H9 (cell line): ENCODE measurements around the gene FOXP2. TPM values are rescaled to one million over a fixed set of nuclear protein-coding genes. Genes with fewer than 3 reads are reported as not detected.

Source experiments
- DNase-seq: peaks from one replicate; pipeline ENCODE4 v3.0.0-alpha.2; 2017
- H2AFZ ChIP-seq: one replicate; pipeline ENCODE4 v1.6.1; 2013; ENCODE audit warnings: mild to moderate bottlenecking, low read length, control low read depth, moderate library complexity
- H2AK5ac ChIP-seq: 2 replicates; pipeline ENCODE4 v1.6.1; 2013; ENCODE audit warnings: low read length, control low read depth, mixed read lengths; ENCODE audit not compliant: insufficient read length
- H2BK120ac ChIP-seq: one replicate; pipeline ENCODE4 v1.6.1; 2013; ENCODE audit warnings: low read depth, mild to moderate bottlenecking, low read length, control low read depth, inconsistent platforms; ENCODE audit not compliant: poor library complexity, severe bottlenecking
- H2BK12ac ChIP-seq: 2 replicates; pipeline ENCODE4 v1.6.1; 2013; ENCODE audit warnings: low read length, control low read depth, mixed read lengths, low read depth; ENCODE audit not compliant: insufficient read length
- H2BK15ac ChIP-seq: 2 replicates; pipeline ENCODE4 v1.6.1; 2013; ENCODE audit warnings: low read depth, low read length, control low read depth
- H2BK20ac ChIP-seq: one replicate; pipeline ENCODE4 v1.6.1; 2013; ENCODE audit warnings: low read depth, mild to moderate bottlenecking, low read length, control low read depth, inconsistent platforms; ENCODE audit not compliant: poor library complexity, severe bottlenecking
- H2BK5ac ChIP-seq: 2 replicates; pipeline ENCODE4 v1.6.1; 2013; ENCODE audit warnings: low read length, control low read depth, mixed read lengths; ENCODE audit not compliant: insufficient read length
- H3K14ac ChIP-seq: 2 replicates; pipeline ENCODE4 v1.6.1; 2013; ENCODE audit warnings: low read length, control low read depth; ENCODE audit not compliant: insufficient read depth
- H3K18ac ChIP-seq: 2 replicates; pipeline ENCODE4 v1.6.1; 2013; ENCODE audit warnings: low read depth, mild to moderate bottlenecking, mixed read lengths, low read length, control low read depth; ENCODE audit not compliant: insufficient read length
- H3K23ac ChIP-seq: 2 replicates; pipeline ENCODE4 v1.6.1; 2013; ENCODE audit warnings: low read length, control low read depth, mixed read lengths, low read depth; ENCODE audit not compliant: insufficient read length
- H3K23me2 ChIP-seq: 2 replicates; pipeline ENCODE4 v1.6.1; 2013; ENCODE audit warnings: low read depth, mild to moderate bottlenecking, mixed read lengths, low read length, control low read depth; ENCODE audit not compliant: insufficient read length, poor library complexity, severe bottlenecking
- H3K27ac ChIP-seq: 2 replicates; pipeline ENCODE4 v1.5.1; 2013; ENCODE audit warnings: low read length, control low read depth, mixed read lengths, low read depth; ENCODE audit not compliant: insufficient read length
- H3K27me3 ChIP-seq: 2 replicates; pipeline ENCODE4 v1.6.1; 2013; ENCODE audit warnings: low read length, control low read depth, inconsistent platforms; ENCODE audit not compliant: insufficient read depth
- H3K4ac ChIP-seq: 2 replicates; pipeline ENCODE4 v1.6.1; 2013; ENCODE audit warnings: low read depth, mild to moderate bottlenecking, control low read depth, inconsistent platforms, low read length, moderate library complexity
- H3K4me1 ChIP-seq: 2 replicates; pipeline ENCODE4 v1.6.1; 2013; ENCODE audit warnings: low read length, control low read depth, inconsistent platforms; ENCODE audit not compliant: insufficient read depth
- H3K4me2 ChIP-seq: 2 replicates; pipeline ENCODE4 v1.6.1; 2013; ENCODE audit warnings: low read length, control low read depth, mixed read lengths; ENCODE audit not compliant: insufficient read length, insufficient read depth
- H3K56ac ChIP-seq: 2 replicates; pipeline ENCODE4 v1.6.1; 2013; ENCODE audit warnings: low read depth, mild to moderate bottlenecking, mixed read lengths, low read length, control low read depth; ENCODE audit not compliant: insufficient read length
- H3K79me1 ChIP-seq: 2 replicates; pipeline ENCODE4 v1.6.1; 2013; ENCODE audit warnings: low read depth, mild to moderate bottlenecking, moderate library complexity, low read length, control low read depth, inconsistent platforms; ENCODE audit not compliant: insufficient read depth, poor library complexity, severe bottlenecking
- H3K79me2 ChIP-seq: 2 replicates; pipeline ENCODE4 v1.6.1; 2013; ENCODE audit warnings: low read length, control low read depth, inconsistent platforms; ENCODE audit not compliant: insufficient read depth
- H3K9ac ChIP-seq: 2 replicates; pipeline ENCODE4 v1.6.1; 2013; ENCODE audit warnings: low read length, control low read depth, mixed read lengths; ENCODE audit not compliant: insufficient read length; ENCODE audit errors: extremely low read depth
- H3K9me3 ChIP-seq: one replicate; pipeline ENCODE4 v1.6.1; 2013; ENCODE audit warnings: low read depth, low read length, inconsistent platforms; ENCODE audit not compliant: control insufficient read depth
- H3T11ph ChIP-seq: one replicate; pipeline ENCODE4 v1.6.1; 2013; ENCODE audit warnings: mild to moderate bottlenecking, low read length, control low read depth, inconsistent platforms
- H4K20me1 ChIP-seq: one replicate; pipeline ENCODE4 v1.6.1; 2013; ENCODE audit not compliant: control insufficient read depth, insufficient read length, insufficient read depth
- H4K5ac ChIP-seq: 2 replicates; pipeline ENCODE4 v1.6.1; 2013; ENCODE audit warnings: low read depth, mild to moderate bottlenecking, mixed read lengths, low read length, control low read depth; ENCODE audit not compliant: insufficient read length
- H4K8ac ChIP-seq: replicated peaks from 2 replicates; pipeline ENCODE4 v1.6.1; 2013; ENCODE audit warnings: low read length, control low read depth, mixed read lengths, low read depth; ENCODE audit not compliant: insufficient read length
- H4K91ac ChIP-seq: 2 replicates; pipeline ENCODE4 v1.6.1; 2013; ENCODE audit warnings: low read depth, mild to moderate bottlenecking, moderate library complexity, mixed read lengths, low read length, control low read depth; ENCODE audit not compliant: insufficient read length
- H3K27ac Mint-ChIP-seq, 3 experiments: 2 replicates in 2 of 3; 3 replicates in 1 of 3; pipeline ENCODE4 v1.8.0; 2020 to 2021; ENCODE audit warnings: mixed read lengths in 3 of 3, mild to moderate bottlenecking in 1 of 3, moderate library complexity in 1 of 3
- H3K27me3 Mint-ChIP-seq: 2 replicates; pipeline ENCODE4 v1.8.0; 2021; ENCODE audit warnings: low read depth, mild to moderate bottlenecking, moderate library complexity, mixed read lengths
- H3K36me3 Mint-ChIP-seq, 3 experiments: 2 replicates in 2 of 3; 3 replicates in 1 of 3; pipeline ENCODE4 v1.8.0; 2020 to 2021; ENCODE audit warnings: low read depth in 3 of 3, mixed read lengths in 3 of 3; ENCODE audit not compliant: insufficient read depth in 1 of 3
- H3K4me1 Mint-ChIP-seq, 2 experiments: 2 replicates each; pipeline ENCODE4 v1.8.0; 2020; ENCODE audit warnings: mixed read lengths in 2 of 2
- H3K4me3 Mint-ChIP-seq, 2 experiments: 2 replicates in 1 of 2; 3 replicates in 1 of 2; pipeline ENCODE4 v1.8.0; 2020 to 2021; ENCODE audit warnings: mild to moderate bottlenecking in 2 of 2, mixed read lengths in 2 of 2, moderate library complexity in 1 of 2
- H3K9me3 Mint-ChIP-seq, 2 experiments: 2 replicates in 1 of 2; 3 replicates in 1 of 2; pipeline ENCODE4 v1.8.0; 2020; ENCODE audit warnings: mild to moderate bottlenecking in 2 of 2, mixed read lengths in 2 of 2, moderate library complexity in 1 of 2
- CTCF ChIP-seq: fragments of 200-600 bp; sonication (generic); conservative IDR thresholded peaks from 3 replicates; pipeline ENCODE4 v1.8.0; 2021; ENCODE audit warnings: antibody characterized with exemption, mild to moderate bottlenecking
- WGBS: extraction: QIAGEN DNeasy Blood & Tissue Kit; methylation state at CpG from one replicate; pipeline ENCODE4 v1.1.7; 2013; ENCODE audit warnings: missing lambda C conversion rate, low lambda C conversion rate, mixed read lengths; ENCODE audit not compliant: insufficient read length; ENCODE audit errors: extremely low coverage; 5-methylcytosine and 5-hydroxymethylcytosine counted together
- total RNA-seq: library from RNA; stranded (reverse); gene quantifications from 2 replicates; pipeline ENCODE4 v1.2.1, GENCODE V29; 2021

The FOXP2 gene
- total RNA-seq, 1 experiment from 2014 or later: not detected

GRCh38 chr7:114740095-114740494 is 325.5 kb downstream of the FOXP2 start:
- H3T11ph ChIP-seq: no peak overlapping the region
- H3K9me3 ChIP-seq: no peaks in the 10 kb centered on the region
- no peaks in the 10 kb centered on the region for H3K4me1 Mint-ChIP-seq
- no peak overlapping the region for H4K8ac ChIP-seq
- TF ChIP-seq CTCF: no peak
- H3K27ac Mint-ChIP-seq: no peak overlapping the region
- H3K4me3 Mint-ChIP-seq: no peak overlapping the region
- H3K36me3 Mint-ChIP-seq: no peaks in the 10 kb centered on the region
- H3K4me2 ChIP-seq: no peak overlapping the region
- no peak overlapping the region for H3K9ac ChIP-seq
- no peak overlapping the region for H2AFZ ChIP-seq
- no peak overlapping the region for H4K5ac ChIP-seq
- no peak overlapping the region for H2BK5ac ChIP-seq
- H2BK15ac ChIP-seq: no peak overlapping the region
- H3K23me2 ChIP-seq: no peaks in the 10 kb centered on the region
- H3K9me3 Mint-ChIP-seq: no peaks in the 10 kb centered on the region
- H2AK5ac ChIP-seq: no peak overlapping the region
- no peak overlapping the region for H4K91ac ChIP-seq
- H2BK12ac ChIP-seq: no peak overlapping the region
- H3K4me1 ChIP-seq: no peaks in the 10 kb centered on the region
- no peaks in the 10 kb centered on the region for H3K27me3 Mint-ChIP-seq
- no peaks in the 10 kb centered on the region for H3K27me3 ChIP-seq
- no peak overlapping the region for H2BK20ac ChIP-seq
- H4K20me1 ChIP-seq: no peaks in the 10 kb centered on the region
- WGBS: no CpG with 5 or more reads among the region's 2 CpGs
- no peaks in the 10 kb centered on the region for H3K79me1 ChIP-seq
- no peak for DNase-seq
- no peak overlapping the region for H3K56ac ChIP-seq
- H3K4ac ChIP-seq: no peak overlapping the region
- no peak overlapping the region for H2BK120ac ChIP-seq
- no peak overlapping the region for H3K23ac ChIP-seq
- H3K79me2 ChIP-seq: no peaks in the 10 kb centered on the region
- H3K27ac ChIP-seq: no peak overlapping the region
- no peak overlapping the region for H3K18ac ChIP-seq
- no peak overlapping the region for H3K14ac ChIP-seq
